ENCODE results near the gene EGFLAM.

The EGFLAM gene

GRCh38 chr5:38258319-38259061 is at the start of gene EGFLAM:
EGFLAM (plus strand) TSS chr5:38258559; CDS start chr5:38258755, 196 bp downstream.
- no peak for FAIRE-seq

GRCh38 chr5:38208782-38209378 is 49.5 kb upstream of the EGFLAM start:
- FAIRE-seq: no peak

- FAIRE-seq: no peak
Measured at GRCh38 chr5:38210676-38211353, 47.5 kb upstream of the EGFLAM start.

GRCh38 chr5:38211354-38211710 is 47.0 kb upstream of the EGFLAM start:
- FAIRE-seq: no peak

GRCh38 chr5:38212307-38212706 is 46.1 kb upstream of the EGFLAM start:
- FAIRE-seq: no peak

GRCh38 chr5:38226091-38226490 is 32.3 kb upstream of the EGFLAM start:
- FAIRE-seq: no peak

- no peak for FAIRE-seq
Measured at GRCh38 chr5:38228914-38229313, 29.4 kb upstream of the EGFLAM start.

GRCh38 chr5:38234737-38235136 is 23.6 kb upstream of the EGFLAM start:
- FAIRE-seq: no peak

- no peak for FAIRE-seq
Measured at GRCh38 chr5:38237681-38238080, 20.7 kb upstream of the EGFLAM start.

GRCh38 chr5:38240212-38240611 is 18.1 kb upstream of the EGFLAM start:
- FAIRE-seq: no peak

GRCh38 chr5:38241655-38242054 is 16.7 kb upstream of the EGFLAM start:
- no peak for FAIRE-seq

- FAIRE-seq: no peak
Measured at GRCh38 chr5:38245307-38245706, 13.1 kb upstream of the EGFLAM start.

- FAIRE-seq: no peak
Measured at GRCh38 chr5:38249301-38249700, 9.1 kb upstream of the EGFLAM start.

GRCh38 chr5:38249812-38250211 is 8.5 kb upstream of the EGFLAM start:
- no peak for FAIRE-seq

GRCh38 chr5:38250763-38251448 is 7.5 kb upstream of the EGFLAM start:
- FAIRE-seq: no peak

GRCh38 chr5:38253759-38254158 is 4.6 kb upstream of the EGFLAM start:
- no peak for FAIRE-seq

- no peak for FAIRE-seq
Measured at GRCh38 chr5:38257308-38258041, 884 bp upstream of the EGFLAM start.

GRCh38 chr5:38258042-38258318 is 379 bp upstream of the EGFLAM start:
- no peak for FAIRE-seq

GRCh38 chr5:38259062-38259808 is 876 bp downstream of the EGFLAM start:
- FAIRE-seq: no peak

- no peak for FAIRE-seq
Measured at GRCh38 chr5:38259809-38260160, 1.4 kb downstream of the EGFLAM start.

GRCh38 chr5:38263983-38264382 is 5.6 kb downstream of the EGFLAM start:
- FAIRE-seq: no peak

- no peak for FAIRE-seq
Measured at GRCh38 chr5:38265546-38266179, 7.3 kb downstream of the EGFLAM start.
